WTC11 (cell line): Measurements from ENCODE around the gene CPVL.

ENCODE experiments used
- AFF4 ChIP-seq: sonication (generic); formaldehyde crosslinking; IDR thresholded peaks from 2 replicates; pipeline ENCODE4 v1.8.1; 2023; ENCODE audit warnings: mild to moderate bottlenecking, missing genetic modification reagents, borderline replicate concordance
- ATF6 ChIP-seq: sonication (generic); formaldehyde crosslinking; IDR thresholded peaks from 2 replicates; pipeline ENCODE4 v1.8.1; 2023; ENCODE audit warnings: mild to moderate bottlenecking, missing genetic modification reagents
- CTCF ChIP-seq: fragments of 200-600 bp; IDR thresholded peaks from 2 replicates; pipeline ENCODE4 v1.8.0; 2022; ENCODE audit warnings: antibody characterized with exemption
- FOXJ3 ChIP-seq: sonication (generic); formaldehyde crosslinking; IDR thresholded peaks from 2 replicates; pipeline ENCODE4 v1.9.0; 2021; ENCODE audit warnings: missing genetic modification reagents, mild to moderate bottlenecking, borderline replicate concordance
- GABPB1 ChIP-seq: sonication (generic); formaldehyde crosslinking; IDR thresholded peaks from 2 replicates; pipeline ENCODE4 v1.8.1; 2023; ENCODE audit warnings: mild to moderate bottlenecking, missing genetic modification reagents
- MAX ChIP-seq: sonication (generic); formaldehyde crosslinking; IDR thresholded peaks from 2 replicates; pipeline ENCODE4 v1.8.0; 2022; ENCODE audit warnings: mild to moderate bottlenecking, missing genetic modification reagents
- NR2C2 ChIP-seq: sonication (generic); formaldehyde crosslinking; IDR thresholded peaks from 2 replicates; pipeline ENCODE4 v1.8.0; 2022; ENCODE audit warnings: mild to moderate bottlenecking, missing genetic modification reagents
- NR3C1 ChIP-seq: sonication (generic); formaldehyde crosslinking; conservative IDR thresholded peaks from 2 replicates; pipeline ENCODE4 v1.8.1; 2023; ENCODE audit warnings: low read depth, mild to moderate bottlenecking, missing genetic modification reagents
- SMAD3 ChIP-seq: sonication (generic); formaldehyde crosslinking; IDR thresholded peaks from 2 replicates; pipeline ENCODE4 v1.8.0; 2022; ENCODE audit warnings: missing genetic modification reagents, mild to moderate bottlenecking, borderline replicate concordance
- TEAD4 ChIP-seq: sonication (generic); formaldehyde crosslinking; IDR thresholded peaks from 2 replicates; pipeline ENCODE4 v1.8.0; 2022; ENCODE audit warnings: mild to moderate bottlenecking, missing genetic modification reagents
- ZBTB21 ChIP-seq: sonication (generic); formaldehyde crosslinking; IDR thresholded peaks from 2 replicates; pipeline ENCODE4 v1.8.1; 2023; ENCODE audit warnings: mild to moderate bottlenecking, missing genetic modification reagents, borderline replicate concordance
- ZBTB43 ChIP-seq: sonication (generic); formaldehyde crosslinking; IDR thresholded peaks from 2 replicates; pipeline ENCODE4 v1.8.1; 2023; ENCODE audit warnings: mild to moderate bottlenecking, missing genetic modification reagents
- ZNF232 ChIP-seq: sonication (generic); formaldehyde crosslinking; IDR thresholded peaks from 2 replicates; pipeline ENCODE4 v1.8.0; 2022; ENCODE audit warnings: mild to moderate bottlenecking, missing genetic modification reagents
- ZNF423 ChIP-seq: fragments of 250-450 bp; sonication (Bioruptor Pico); IDR thresholded peaks from 2 replicates; pipeline ENCODE4 v2.1.2; 2022; ENCODE audit warnings: mild to moderate bottlenecking, moderate library complexity

GRCh38 chr7:29177963-29178600 lies 31.7 kb upstream of the CPVL start:
- TF ChIP-seq NR2C2 (CRISPR knock-in tag) (no peak), AFF4 (CRISPR knock-in tag) (no peak), MAX (CRISPR knock-in tag) (no peak), CTCF (no peak), ZBTB21 (CRISPR knock-in tag) (no peak), ATF6 (CRISPR knock-in tag) (no peak), SMAD3 (CRISPR knock-in tag) (no peak), FOXJ3 (CRISPR knock-in tag) (no peak), TEAD4 (no peak), GABPB1 (CRISPR knock-in tag) (no peak), ZBTB43 (CRISPR knock-in tag) (no peak), ZNF232 (no peak), ZNF423 (CRISPR knock-in tag) (no peak), NR3C1 (CRISPR knock-in tag) (no peak)
